Measurements from ENCODE around the gene PRKCQ.
A peak's percentile ranks its signal among the peaks of the same experiment; 100 is the strongest.
"Not testable (repeated sequence)": the region's sequence is repeated elsewhere in the genome, so short reads cannot be mapped to it uniquely, and the experiment has no call there.

The PRKCQ gene

DNA sequence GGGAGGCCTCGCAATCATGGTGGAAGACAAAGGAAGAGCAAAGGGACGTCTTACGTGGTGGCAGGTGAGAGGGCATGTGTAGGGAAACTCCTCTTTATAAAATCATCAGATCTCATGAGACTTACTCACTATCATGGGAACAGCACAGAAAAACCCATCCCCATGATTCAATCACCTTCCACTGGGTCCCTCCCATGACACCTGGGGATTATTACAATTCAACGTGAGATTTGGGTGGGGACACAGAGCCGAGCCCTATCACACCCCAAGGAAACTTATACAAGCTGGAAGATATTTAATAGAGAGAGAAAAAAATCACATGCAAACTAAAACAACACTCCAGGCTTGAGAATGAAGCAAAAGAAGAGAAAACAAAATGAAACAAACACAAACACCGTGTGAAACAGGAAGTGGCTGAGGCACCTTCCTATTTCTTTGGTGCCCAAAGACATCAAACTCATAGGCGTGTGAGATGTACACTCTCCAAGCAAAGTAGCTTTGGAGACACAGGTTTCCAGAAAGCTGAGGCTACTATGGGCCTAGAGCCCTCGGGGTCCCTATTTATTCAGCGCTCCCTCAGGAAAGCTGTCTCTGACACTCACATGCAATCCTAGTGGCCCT lies 97.2 kb downstream of the PRKCQ start:
- no peak for DNase-seq

DNA sequence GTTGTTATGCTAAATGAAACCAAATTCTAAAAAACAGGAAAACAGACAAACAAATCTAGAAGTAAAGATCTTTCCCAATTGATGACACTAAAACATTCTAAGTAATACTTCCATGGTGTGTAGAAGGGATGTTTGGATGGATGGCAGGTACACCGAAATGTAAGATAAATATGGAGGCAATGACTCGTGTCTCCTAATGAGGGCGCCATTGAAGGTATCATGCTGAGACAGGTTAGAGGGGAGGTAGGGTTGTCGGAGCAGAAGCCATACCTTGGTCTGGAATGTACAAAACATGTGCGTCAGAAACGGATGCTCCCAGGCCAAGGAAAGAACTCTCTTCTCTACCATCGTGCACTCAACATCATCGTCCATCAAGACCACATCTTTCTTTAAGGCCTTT lies 101.4 kb downstream of the PRKCQ start:
- no peak for DNase-seq

DNA sequence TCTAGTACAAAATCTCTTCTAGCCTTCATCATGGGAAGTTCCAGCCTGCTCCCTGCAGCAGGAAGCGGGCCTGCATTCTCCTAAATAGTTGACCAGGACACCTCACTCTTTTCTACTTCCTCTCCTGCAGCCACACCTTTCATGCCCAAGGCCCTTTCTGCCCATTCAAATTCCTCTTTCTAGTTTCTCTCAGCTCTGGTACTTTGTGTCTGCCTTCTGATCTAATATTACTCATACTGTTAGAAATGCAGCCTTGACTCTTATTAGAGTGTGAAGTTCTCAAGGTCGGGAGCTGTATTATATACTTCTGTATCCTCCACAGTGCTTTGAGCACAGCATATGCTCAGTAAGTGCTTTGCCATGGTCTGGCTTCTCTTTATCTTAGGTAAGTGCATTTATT lies 103.1 kb downstream of the PRKCQ start:
- DNase-seq, result no peak

DNA sequence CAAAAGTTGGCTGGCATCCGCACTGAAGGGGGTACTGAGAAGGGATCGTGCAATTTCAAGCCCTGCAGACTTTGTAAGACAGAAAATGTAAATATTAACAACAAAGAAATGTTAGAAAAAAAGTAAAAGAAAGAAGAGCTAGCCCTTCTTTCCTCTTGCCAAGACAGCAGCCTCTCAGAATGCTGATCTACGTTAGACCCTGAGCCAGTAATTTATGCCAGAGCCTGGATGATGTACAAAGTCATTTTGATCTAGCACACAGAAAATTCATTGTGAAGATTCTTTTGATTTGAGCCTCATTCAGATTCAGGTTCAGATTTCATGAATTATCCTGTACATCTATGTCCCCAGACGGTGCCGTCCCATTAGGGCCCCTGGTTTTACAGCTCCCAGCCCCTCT lies 105.2 kb downstream of the PRKCQ start:
- DNase-seq, result no peak

DNA sequence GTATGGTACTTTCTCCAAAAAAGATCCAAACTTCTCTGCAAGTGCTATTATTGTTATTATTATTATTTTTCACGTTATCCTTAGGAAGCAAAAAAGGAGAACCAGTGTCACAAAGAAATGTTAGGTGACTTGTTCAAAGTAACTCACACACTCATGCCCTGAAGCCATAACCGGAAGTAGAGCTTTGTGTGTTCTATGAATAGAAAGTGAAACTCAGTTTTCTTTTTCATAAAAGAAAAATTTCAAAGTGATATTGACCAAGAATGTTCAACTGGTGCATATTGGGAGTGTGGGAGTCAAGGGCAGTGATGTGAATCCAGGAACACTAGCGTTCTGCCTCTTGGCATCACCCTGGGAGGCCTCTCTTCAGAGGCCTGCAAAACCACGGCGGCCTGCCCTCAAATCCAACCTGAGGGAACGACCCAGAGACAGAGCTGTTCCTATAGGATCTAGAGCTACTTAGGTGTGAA lies 106.1 kb downstream of the PRKCQ start:
- DNase-seq, result no peak

DNA sequence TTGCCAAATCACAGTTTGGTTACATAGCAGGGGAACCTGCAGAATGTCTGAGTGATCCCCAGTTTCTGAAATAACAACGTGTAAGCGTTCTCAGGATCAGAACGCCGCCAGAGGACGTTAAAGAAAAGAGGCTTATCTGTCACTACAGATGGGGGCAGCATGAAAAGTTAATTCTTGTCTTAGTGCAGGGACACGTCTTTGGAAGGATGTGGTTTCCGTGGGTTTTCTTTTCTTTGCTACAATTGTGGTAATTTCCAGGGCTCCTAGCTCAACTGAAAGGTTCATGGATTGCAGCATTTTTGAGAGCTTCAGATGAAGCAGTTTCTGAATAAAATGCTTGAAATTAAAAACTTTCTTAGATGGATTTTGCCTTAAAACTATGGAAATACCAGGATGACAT lies 106.6 kb downstream of the PRKCQ start:
- DNase-seq, result no peak

DNA sequence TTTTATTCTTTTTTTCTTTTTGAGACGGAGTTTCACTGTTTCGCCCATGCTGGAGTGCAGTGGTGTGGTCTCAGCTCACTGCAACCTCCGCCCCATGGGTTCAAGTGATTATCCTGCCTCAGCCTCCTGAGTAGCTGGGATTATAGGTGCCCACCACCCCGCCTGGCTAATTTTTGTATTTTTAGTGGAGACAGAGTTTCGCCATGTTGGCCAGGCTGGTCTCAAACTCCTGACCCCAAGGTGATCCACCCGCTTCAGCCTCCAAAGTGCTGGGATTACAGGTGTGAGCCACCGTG lies 107.4 kb downstream of the PRKCQ start:
- not testable (repeated sequence) for DNase-seq

DNA sequence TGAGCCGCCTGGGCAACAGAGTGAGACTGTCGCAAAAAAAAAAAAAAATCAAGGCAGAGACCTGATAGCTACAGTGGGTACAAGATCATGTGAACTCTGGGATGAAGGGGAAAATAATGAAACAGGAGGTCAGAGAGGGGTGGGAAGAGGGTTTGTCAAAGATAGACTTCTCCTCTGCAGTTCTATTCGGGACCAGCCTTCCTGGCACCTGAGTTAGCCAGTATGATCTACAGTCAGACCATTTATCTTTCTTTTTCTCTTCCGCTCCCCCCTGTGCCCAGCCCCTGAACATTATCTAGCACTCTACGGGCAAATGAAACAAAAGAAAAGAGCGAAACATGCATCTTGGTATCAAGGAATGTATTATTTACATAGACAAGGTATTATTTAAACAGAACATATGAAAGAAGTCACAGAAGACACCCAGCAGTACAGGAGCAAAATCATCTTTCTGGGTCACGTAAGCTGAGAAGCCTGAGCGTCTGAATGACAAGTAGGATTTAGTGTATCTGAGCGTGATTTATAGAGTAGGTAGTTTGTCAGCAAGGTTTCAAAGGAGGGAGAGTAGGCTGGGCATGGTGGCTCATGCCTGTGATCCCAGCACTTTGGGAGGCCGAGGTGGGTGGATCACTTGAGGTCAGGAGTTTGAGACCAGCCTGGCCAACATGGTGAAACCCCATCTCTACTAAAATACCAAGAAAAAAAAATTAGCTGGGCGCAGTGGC lies 109.0 kb downstream of the PRKCQ start:
- DNase-seq, result no peak

DNA sequence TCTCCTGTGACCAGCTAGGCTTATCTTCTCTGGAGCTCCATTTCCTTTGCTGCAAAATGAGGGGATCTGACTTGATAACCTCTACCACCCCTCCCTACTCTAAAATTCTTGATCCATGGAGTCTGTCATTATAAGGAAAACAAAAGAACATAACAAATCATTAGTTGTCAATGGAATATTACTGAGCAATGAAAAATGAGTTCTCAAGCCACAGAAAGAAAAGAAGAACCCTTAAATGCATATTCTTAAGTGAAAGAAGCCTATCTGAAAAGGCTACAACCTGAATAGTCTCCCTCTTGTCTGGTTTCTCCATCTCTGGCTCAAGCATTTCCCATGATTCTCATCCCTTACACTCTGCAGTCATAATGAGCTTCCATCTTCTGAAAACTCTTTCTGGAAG lies 110.4 kb downstream of the PRKCQ start:
- no peak for DNase-seq

DNA sequence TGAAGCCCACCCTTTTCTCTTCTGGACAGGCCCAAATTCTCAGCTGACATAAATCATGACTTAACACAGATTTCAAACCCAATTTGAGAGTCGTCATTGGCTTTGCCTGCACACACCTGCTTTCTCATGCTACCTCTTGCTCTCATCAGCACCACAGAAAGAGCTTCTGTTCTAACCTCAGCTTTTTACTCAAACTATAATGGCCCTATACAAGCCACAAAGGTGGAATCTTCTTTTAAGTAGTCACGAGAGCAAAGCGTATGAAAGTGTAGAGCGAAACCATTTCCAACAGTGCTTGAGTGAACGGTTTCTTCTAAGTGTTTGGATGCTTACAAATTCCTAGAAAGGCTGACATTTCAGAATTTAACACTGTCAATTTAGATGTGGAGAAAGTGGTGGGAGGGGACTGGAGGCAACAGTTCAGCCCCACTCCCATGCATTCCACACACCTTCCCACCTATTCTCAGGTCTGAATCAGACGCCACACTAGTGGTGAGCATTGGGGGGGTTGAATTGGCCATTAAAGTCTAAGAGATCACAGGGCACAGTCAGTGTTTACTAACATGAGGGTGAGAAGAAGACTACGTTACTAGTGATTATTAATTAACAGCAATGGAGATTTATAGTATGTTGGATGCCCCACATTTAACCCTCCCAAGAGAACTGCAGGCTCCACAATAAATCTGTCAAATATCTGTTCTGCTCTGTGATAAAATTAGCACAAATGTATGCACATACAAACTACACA lies 114.0 kb downstream of the PRKCQ start:
- DNase-seq, result peak in 1 of 2 donors; percentile 9

DNA sequence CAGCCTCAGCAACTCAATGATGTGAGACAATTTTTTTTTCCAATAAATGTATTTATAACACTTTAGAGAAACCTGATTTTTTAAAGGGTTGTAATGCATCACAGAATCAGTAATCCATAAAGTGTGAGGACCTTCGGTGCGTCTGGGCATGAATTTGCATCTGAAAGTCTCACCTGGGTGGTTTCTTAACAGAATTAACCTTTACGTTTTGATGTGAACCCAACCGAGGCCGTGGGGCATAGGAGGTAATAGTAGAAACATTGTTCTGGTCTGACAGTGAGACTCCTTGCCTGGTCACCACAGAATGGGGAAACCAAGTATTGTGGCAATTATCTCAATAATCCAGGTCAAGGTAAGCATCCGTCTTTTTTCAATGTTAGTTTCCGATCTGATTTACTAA lies 114.6 kb downstream of the PRKCQ start:
- no peak for DNase-seq

DNA sequence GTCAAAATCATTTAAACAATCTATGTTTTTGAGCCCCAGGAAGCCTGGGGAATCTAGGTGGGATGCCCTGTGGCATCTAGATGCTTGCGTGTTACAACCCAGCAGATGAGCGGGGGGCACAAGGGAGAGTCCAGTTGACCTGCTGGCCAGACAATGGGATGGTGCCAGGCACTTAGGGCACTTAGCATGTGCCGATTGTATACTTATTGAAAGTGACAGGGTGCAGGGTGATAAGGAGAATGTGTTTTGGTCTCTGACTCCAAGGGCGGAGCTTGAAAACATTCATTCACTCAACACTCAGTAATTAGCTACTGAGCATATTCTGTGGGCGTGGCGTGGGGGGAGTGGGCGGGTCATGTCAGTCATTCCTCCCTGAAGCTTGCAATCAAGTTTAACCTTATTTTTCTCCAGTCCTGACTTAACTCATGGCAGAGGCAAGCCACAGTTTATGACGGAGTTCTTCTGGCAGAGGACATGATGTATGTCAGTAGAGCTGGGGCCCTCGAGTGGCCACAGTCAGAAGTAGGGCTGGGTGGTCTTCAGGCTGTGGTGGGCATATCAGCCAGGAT lies 115.1 kb downstream of the PRKCQ start:
- no peak for DNase-seq

DNA sequence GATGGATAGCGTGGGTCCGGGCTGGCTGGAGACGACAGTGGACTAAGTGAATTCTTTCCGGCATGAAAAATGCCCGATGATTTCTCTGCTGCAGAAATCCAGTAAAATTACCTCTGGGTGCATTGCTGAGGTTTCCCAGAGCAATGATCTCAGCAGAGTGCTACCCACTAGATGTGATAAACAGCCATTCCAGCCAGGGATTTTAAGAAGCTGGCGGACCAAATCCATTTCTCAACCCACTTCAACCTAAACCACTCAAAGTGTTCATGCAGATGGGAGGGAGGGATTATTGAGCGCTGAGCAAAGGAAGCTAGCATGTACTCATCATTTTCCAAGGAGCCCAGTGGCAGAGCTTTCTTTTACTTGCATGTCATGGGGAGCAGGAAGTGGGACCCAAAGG lies 116.7 kb downstream of the PRKCQ start:
- DNase-seq, result no peak

DNA sequence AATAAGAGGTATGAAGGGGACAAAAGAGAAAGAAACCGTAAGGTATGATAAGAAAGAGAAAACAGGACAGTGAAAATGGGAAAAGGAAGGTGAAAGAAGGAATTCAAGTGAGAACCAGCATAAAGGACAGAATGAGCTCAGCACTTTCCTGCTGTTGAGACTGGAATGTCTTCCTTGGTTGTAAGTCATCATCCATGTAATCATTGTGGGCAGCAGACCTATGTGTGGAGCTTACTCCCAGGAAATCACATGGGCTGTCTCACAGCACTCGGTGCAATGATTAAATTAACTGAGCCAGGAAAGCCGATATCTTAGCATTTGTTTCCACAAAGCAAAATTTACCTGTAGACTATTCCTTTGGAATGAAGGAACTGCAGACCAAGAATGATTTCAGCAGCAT lies 118.1 kb downstream of the PRKCQ start:
- no peak for DNase-seq

DNA sequence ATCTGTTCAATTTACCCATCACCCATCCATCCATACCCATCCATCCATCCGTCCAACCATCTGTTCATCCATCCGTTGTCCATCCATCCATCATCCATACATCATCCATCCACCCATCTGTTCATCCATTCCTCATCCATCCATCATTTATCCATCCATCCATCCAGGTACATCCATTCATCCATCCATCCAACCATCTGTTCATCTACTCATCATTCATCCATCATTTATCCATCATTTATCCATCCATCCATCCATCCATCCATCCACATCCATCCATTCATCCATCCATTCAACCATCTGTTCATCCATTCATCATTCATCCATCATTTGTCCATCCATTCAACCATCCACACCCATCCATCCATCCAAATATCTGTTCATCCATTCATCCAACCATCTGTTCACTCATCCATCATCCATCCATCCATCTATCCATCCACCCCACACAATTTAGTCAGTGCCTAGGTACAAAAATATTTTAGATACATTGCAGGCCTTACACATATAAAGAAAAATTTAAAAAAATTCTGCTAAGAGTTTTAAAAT lies 119.1 kb downstream of the PRKCQ start:
- DNase-seq, result no peak

DNA sequence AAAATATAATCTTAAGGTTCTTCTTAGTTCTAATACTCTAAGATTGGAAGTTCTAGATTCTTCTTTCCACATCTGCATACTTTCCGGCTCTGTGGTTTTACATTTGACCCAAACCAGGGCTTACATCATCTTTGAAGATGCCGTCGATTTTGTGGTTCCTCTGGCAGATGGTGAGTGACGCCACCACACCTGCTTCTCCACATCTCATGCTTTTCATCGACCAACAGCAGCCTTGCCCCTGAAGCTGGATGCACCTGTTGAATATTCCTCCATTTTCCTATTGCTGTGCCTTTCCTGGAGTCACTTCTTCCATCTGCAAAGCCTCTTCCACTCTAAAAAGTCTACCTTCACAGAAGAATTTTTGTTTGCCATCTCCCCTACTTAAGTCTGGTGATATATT lies 121.3 kb downstream of the PRKCQ start:
- no peak for DNase-seq

DNA sequence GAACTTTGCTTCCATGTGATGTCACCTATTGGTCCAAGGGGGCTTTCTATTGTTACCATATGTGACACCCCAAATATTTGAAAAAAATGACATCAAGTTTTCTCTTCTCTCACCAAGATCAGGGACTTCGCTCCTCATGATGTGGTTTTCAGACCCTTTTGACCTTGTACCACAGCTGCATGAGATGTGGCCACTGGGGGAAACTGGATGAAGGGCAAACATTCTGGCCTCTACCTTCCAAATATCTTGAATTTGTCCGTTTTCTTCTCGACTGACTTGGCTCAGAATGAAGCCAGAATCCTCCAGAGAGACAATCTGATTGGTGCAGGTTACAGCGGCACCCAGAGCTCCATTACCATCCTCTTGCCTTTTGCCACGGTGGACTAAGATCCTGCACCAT lies 122.7 kb downstream of the PRKCQ start:
- no peak for DNase-seq

DNA sequence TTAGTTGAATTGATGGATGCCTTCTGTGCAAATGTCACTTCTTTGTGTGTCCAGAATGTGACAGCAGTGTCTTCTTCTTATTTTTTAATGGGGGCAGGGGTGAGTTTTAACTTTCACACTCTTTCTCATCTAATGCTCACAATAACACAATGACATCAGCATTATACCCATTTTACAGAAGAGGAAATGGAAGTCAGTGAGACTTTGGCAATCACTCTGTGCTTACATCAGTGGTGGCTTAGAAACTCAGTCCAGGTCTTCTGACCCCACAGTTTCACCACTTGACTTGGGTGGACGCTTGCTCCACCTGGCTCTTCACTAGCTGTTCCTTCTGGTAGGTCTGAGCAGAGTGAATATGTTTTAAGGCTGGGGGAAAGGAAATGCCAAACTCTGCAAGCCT lies 124.0 kb downstream of the PRKCQ start:
- DNase-seq, result no peak

DNA sequence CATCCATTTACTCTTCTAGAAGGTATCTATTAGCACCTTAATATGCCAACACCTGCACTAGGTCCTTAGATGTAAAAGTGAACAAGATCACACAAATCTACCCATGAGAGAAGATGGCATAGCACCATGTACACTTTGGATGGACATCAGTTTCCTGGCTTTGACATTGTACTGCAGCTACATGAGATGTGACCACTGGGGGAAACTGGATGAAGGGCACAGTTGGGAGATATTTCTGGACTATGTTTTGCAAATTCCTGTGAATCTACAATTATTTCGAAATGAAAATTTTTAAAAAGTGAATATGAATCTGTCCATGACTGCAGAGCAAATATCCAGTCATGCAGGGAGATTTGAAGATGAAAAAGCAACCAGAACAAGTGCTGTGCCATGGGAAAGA lies 124.5 kb downstream of the PRKCQ start:
- no peak for DNase-seq

DNA sequence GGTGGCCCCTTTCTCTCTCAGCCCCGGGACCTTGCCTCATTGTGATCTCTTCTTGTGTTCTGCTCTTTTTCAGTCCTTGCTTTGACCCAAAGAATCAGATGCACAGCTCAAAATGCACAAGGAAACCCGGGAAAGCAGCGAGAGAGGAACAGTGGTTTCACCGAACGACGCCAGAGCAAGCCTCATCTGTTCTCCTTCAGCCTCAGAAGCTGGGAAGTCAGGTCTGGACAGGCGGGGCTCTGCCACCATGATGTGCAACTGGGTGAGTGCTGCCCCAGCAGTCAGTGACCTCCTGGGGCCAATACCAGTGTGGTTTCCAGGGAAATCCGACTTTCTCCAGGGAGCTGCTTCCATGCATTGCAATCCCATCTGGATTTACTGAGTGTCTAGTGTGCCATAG lies 133.4 kb downstream of the PRKCQ start:
- no peak for DNase-seq

DNA sequence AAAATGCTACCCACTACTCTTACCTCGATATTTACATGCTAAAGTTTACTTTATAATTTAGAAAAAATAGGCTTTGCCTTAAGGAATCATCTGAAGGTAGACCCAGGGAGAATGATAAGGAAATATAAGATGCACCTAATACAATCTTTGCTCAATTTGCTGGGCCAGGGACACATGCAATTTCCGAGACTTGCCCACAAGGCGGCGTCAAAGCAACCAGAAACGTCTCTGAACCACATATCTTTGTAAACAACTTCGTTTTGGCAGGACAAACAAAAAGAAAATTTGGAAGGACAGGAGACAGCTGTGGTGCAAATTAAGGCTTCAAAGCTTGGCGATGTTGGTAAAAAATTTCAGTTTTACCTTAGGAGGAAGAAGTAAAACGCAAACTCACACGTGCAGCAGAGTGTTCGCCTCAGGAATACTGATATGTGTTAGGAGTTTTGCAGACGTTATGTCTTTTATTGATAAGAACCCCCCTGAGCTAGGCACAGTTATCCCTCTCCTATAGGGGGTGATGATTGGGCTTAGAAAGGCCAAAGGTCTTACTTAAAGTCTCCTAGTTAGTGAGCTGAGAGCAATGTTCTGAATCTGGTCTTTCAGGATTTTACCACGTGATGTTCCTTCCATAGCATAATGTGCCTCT lies 134.3 kb downstream of the PRKCQ start:
- DNase-seq, result peak; percentile 46 to 59

DNA sequence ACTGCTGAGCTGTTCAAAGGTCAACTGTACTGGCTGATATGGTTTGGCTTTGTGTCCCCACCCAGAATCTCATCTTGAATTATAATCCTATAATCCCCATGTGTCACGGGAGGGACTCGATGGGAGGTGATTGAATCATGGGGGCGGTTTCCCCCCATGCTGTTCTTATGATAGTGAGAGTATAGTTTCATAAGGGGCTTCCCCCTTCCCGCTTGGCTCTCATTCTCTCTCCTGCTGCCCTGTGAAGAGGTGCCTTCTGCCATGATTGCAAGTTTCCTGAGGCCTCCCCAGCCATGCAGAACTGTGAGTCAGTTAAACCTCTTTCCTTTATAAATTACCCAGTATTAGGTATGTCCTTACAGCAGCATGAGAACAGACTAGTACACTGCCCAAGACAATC lies 140.2 kb downstream of the PRKCQ start:
- not testable (repeated sequence) for DNase-seq

DNA sequence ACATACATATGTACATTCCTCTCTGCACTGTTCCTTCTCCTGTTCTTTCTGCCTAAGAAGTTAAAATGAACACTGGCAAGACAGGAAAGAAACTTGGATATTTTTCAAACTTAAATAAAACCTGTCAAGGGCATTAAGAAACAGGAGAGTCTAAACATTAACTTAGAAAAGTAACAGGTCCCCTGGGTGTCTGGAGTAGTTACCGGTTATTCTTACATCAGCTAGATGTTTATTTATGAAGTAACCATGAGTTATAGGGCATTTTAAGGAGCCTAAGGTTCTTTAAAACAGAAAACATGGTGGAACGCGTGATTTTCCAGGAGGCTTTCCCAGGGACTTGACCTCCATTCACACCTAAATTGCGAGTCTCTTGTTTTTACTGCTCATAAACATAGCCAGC lies 148.2 kb downstream of the PRKCQ start:
- no peak for DNase-seq

Measured in stimulated activated CD4-positive, alpha-beta T cell treated with anti-CD3 and anti-CD28 coated beads, Interleukin-2, amount 100 ng/mL, for 48 hours (primary cell).